ENCODE measurements around the gene SORCS3. TPM values are rescaled to one million over a fixed set of nuclear protein-coding genes. Genes with fewer than 3 reads are reported as not detected.

The SORCS3 gene
- total RNA-seq, 1 donor from 2014 or later, result not detected

DNA sequence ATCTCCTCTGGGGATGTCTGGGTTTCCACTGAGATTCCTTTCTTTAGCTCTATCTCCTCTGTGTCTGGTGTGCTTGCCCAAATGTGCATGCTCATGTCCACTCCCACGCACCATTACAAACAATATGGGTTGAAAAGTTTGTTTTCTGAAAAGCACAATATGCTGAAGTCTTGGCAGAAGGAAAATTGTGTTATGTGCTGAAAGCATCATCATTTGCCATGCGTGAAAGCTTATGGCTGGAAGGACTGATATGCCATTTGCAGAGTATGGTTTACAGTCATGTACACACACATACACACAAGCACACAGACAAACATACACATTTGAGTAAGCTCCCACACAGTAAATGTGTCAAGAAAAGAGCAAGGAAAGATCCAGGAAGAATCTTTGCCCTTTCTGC lies 231.6 kb downstream of the SORCS3 start:
- Mint-ChIP-seq H3K4me3 (no peak overlapping the region), H3K4me1 (ENCODE audit: low read depth) (no peaks in the 10 kb centered on the region), H3K27ac (no peak overlapping the region), H3K36me3 (ENCODE audit: low read depth) (no peaks in the 10 kb centered on the region), H3K9me3 (no peaks in the 10 kb centered on the region), H3K27me3 (ENCODE audit: insufficient read depth) (no peaks in the 10 kb centered on the region)
- no peak for DNase-seq (ENCODE audit: low spot score)
- intact Hi-C loops (cut with micrococcal nuclease), result no loop called here

DNA sequence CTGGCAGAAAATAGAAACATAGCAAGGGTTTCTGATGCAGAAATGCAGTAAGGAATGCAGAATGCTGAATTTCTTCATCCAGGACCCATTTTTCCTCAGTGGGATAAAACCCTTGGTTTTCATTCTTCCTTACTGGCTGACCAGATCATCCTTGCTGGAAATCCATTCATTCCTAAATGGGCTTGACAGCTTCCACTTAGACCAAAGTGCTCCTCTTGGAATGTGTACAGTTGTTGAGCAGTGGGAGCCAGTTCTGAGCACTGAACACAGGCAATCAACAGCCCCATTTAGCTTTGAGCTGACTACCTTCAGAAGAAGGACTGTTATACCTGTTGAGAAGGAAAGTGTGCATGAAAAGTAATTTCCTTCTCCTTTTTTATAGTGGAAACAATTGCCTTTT lies 232.1 kb downstream of the SORCS3 start:
- intact Hi-C loops (cut with micrococcal nuclease), result no loop called here
- no peak for DNase-seq (ENCODE audit: low spot score)
- no peak overlapping the region for H3K27ac Mint-ChIP-seq
- no peaks in the 10 kb centered on the region for H3K36me3 Mint-ChIP-seq (ENCODE audit: low read depth)
- H3K27me3 Mint-ChIP-seq (ENCODE audit: insufficient read depth), result no peaks in the 10 kb centered on the region
- H3K4me3 Mint-ChIP-seq, result no peak overlapping the region
- no peaks in the 10 kb centered on the region for H3K9me3 Mint-ChIP-seq
- no peaks in the 10 kb centered on the region for H3K4me1 Mint-ChIP-seq (ENCODE audit: low read depth)

DNA sequence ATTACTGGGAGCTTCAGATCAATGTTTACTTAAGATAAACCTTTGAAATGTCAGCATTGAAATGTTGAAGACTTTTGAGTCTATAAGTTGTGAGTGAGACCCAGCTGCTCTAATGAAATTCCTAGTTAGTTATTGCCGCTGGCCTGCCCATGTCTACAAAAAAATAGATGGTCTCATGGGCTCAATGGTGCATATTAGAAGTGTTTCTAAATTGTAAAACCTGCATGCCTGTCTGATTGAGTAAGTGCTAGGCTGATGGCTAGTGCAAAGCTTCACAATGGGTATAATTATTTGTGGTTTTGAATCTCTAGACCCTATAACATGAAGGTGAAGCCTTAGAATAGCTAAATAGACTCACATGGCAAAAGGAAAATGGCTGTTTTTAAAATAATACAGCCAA lies 234.5 kb downstream of the SORCS3 start:
- no peaks in the 10 kb centered on the region for H3K27me3 Mint-ChIP-seq (ENCODE audit: insufficient read depth)
- no peak for DNase-seq (ENCODE audit: low spot score)
- H3K4me3 Mint-ChIP-seq, result no peak overlapping the region
- H3K27ac Mint-ChIP-seq, result no peak overlapping the region
- no peaks in the 10 kb centered on the region for H3K36me3 Mint-ChIP-seq (ENCODE audit: low read depth)
- intact Hi-C loops (cut with micrococcal nuclease), result no loop called here
- H3K9me3 Mint-ChIP-seq, result no peaks in the 10 kb centered on the region
- no peaks in the 10 kb centered on the region for H3K4me1 Mint-ChIP-seq (ENCODE audit: low read depth)

DNA sequence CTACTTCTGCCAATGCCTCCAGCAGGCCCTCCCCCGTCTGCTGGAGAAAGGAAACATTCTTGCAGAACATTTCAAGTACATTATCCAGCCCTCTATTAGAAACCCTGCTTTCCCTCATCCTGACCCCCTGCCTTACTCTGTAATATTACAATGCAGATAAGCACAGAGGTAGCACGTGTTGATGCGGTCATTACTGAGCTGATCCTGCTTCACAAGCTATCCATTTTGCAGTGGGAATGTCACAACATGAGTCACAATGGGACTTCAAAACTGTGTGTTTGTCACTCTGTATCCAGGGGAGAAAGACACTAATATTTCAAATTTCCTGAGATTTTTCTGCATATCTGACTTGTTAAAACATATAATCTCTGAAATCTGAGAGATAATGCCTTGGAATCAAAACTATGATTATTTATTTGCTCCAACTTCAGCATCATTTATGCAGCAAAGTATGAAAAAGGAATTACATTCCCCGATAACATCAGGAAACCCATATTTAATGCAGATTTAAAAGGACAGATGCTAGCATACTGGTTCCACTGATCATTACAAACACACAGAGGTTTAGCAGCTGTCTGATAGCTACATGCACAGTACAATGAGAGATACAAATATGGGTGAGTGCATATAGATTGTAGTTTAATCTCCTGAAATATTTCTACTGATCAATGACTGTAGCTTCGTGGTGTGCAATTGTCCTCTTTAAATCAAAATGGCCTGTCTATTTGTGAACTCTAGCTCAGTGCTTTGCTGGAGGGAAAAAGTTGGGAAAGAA lies 239.7 kb downstream of the SORCS3 start:
- Mint-ChIP-seq H3K4me3 (no peak overlapping the region), H3K9me3 (no peaks in the 10 kb centered on the region), H3K4me1 (ENCODE audit: low read depth) (no peaks in the 10 kb centered on the region), H3K27ac (no peak overlapping the region), H3K36me3 (ENCODE audit: low read depth) (no peaks in the 10 kb centered on the region), H3K27me3 (ENCODE audit: insufficient read depth) (no peaks in the 10 kb centered on the region)
- DNase-seq (ENCODE audit: low spot score), result no peak
- intact Hi-C loops (cut with micrococcal nuclease), result no loop called here

DNA sequence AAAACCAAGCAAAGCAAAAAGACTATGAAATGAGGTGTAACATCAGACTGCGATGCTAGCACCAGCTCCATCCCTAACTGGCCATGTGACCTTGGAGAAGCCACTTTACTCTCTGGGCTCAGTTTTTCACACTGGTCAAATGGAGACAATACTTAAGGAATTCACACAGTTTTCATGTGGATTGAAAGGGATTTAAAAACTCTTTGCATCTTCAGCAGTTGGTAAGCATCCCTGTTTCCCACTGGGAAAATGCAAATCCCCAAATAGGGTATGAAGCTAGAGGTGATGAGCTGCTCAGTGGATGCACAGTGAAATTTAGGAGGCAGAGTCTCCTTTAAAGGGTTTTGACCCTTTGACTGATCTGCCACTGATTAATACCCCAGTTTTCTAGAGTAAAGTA lies 240.7 kb downstream of the SORCS3 start:
- H3K4me1 Mint-ChIP-seq (ENCODE audit: low read depth), result no peaks in the 10 kb centered on the region
- DNase-seq (ENCODE audit: low spot score), result no peak
- no peaks in the 10 kb centered on the region for H3K27me3 Mint-ChIP-seq (ENCODE audit: insufficient read depth)
- intact Hi-C loops (cut with micrococcal nuclease), result no loop called here
- H3K27ac Mint-ChIP-seq, result no peak overlapping the region
- no peaks in the 10 kb centered on the region for H3K9me3 Mint-ChIP-seq
- no peaks in the 10 kb centered on the region for H3K36me3 Mint-ChIP-seq (ENCODE audit: low read depth)
- H3K4me3 Mint-ChIP-seq, result no peak overlapping the region

DNA sequence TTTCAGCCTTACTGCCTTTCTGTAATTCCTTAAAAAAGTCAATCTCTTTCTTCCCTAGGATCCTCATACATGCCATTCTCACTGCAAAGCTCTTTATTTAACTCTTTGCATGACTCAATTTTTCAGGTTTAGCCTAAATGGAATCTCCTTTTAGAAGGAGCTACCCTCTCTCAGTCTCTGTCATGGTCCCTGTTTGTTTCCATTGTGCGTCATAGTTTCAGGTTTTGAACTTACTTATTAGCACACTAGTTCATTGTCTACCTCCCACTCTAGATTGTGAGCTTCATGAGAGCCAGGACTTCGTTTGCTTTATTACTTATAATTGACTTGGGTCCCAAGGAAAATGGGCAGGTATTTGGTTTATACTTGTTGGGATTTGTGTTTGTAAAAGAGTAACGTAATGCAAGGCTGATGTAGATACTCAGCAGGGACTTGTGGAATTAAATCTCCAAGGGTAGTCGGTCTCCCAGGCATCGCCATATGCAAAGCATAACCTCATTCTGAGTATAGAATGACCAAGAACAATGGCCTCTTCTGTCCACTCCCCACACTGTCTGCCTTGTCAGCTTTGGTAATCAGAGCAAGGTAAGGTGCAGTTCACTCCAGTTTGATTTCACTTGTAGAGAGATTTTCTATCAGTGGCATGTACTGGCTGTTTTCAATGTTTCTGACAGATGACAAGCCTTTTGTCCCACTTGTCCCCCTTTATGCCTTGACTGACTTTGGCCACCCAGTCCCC lies 252.0 kb downstream of the SORCS3 start:
- intact Hi-C loops (cut with micrococcal nuclease), result no loop called here
- H3K27me3 Mint-ChIP-seq (ENCODE audit: insufficient read depth), result no peaks in the 10 kb centered on the region
- no peak overlapping the region for H3K27ac Mint-ChIP-seq
- H3K4me3 Mint-ChIP-seq, result no peak overlapping the region
- no peak for DNase-seq (ENCODE audit: low spot score)
- H3K4me1 Mint-ChIP-seq (ENCODE audit: low read depth), result no peaks in the 10 kb centered on the region
- H3K36me3 Mint-ChIP-seq (ENCODE audit: low read depth), result no peaks in the 10 kb centered on the region
- peaks cover 17% of the 10 kb centered on the region for H3K9me3 Mint-ChIP-seq

DNA sequence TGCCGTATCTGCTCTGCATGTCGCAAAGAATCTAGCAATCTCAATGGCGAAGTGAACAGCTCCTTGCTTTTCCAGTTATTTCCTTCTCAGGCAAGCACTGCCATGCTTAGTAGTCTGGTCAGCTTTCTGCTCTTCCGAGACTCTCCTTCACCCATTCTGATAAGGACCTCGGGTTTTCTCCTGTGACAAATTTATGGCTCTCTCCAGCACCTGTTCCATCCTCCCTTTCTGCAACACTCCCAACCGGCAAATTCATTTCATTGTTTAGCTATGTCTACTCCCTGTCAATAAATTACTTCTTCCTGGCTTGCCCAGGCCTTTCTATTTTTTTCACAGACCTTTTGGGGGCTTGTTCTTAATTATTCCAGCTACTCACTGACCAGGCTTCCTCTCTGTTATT lies 252.6 kb downstream of the SORCS3 start:
- Mint-ChIP-seq H3K4me3 (no peak overlapping the region), H3K27me3 (ENCODE audit: insufficient read depth) (no peaks in the 10 kb centered on the region), H3K27ac (no peak overlapping the region), H3K4me1 (ENCODE audit: low read depth) (no peaks in the 10 kb centered on the region), H3K36me3 (ENCODE audit: low read depth) (no peaks in the 10 kb centered on the region), H3K9me3 (peaks cover 13% of the 10 kb centered on the region)
- DNase-seq (ENCODE audit: low spot score), result no peak
- intact Hi-C loops (cut with micrococcal nuclease), result no loop called here

DNA sequence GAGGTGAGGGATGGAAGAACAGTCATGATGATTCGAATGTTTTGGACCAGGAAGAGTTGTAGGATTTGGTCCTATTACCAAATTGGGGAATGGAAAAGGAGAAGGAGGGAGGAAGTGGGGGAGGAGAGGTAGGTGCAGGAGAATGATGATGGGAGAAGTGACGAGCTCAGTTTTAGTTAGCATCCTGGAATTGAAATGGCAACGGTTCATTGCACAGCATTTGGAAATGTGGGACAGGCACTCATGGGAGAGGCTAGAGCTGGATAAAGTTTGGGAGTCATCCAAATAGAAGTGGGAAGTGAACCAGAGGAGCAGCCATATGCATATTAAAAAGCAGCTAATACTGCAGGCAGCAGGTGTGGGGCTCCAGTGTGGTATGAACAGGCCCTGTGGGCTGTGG lies 253.6 kb downstream of the SORCS3 start:
- no peak for DNase-seq (ENCODE audit: low spot score)
- Mint-ChIP-seq H3K9me3 (peaks cover 7% of the 10 kb centered on the region), H3K4me1 (ENCODE audit: low read depth) (no peaks in the 10 kb centered on the region), H3K27ac (no peak overlapping the region), H3K36me3 (ENCODE audit: low read depth) (no peaks in the 10 kb centered on the region), H3K4me3 (no peak overlapping the region), H3K27me3 (ENCODE audit: insufficient read depth) (no peaks in the 10 kb centered on the region)
- intact Hi-C loops (cut with micrococcal nuclease), result no loop called here

DNA sequence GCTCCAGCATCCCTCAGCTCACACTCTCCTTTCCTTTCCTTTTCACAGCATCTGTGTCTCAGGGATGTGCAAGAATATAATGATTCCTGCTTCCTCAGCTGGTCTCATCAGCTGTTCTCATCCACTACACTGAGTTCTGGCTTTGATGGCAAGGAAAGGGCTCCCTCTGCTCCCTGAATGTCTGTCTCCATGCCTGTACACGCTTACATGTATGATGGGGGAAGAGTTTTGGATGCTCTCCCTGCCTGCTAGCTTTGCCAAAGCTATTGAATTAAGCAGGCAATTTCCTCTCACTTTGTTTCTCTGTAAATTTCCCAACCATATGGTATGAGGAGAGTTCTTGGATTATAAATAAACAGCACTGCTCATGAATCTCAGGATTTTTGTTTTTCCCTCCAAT lies 254.5 kb downstream of the SORCS3 start:
- Mint-ChIP-seq H3K9me3 (peaks cover under 1% of the 10 kb centered on the region), H3K36me3 (ENCODE audit: low read depth) (no peaks in the 10 kb centered on the region), H3K4me1 (ENCODE audit: low read depth) (no peaks in the 10 kb centered on the region), H3K27me3 (ENCODE audit: insufficient read depth) (no peaks in the 10 kb centered on the region), H3K27ac (no peak overlapping the region), H3K4me3 (no peak overlapping the region)
- intact Hi-C loops (cut with micrococcal nuclease), result no loop called here
- no peak for DNase-seq (ENCODE audit: low spot score)

DNA sequence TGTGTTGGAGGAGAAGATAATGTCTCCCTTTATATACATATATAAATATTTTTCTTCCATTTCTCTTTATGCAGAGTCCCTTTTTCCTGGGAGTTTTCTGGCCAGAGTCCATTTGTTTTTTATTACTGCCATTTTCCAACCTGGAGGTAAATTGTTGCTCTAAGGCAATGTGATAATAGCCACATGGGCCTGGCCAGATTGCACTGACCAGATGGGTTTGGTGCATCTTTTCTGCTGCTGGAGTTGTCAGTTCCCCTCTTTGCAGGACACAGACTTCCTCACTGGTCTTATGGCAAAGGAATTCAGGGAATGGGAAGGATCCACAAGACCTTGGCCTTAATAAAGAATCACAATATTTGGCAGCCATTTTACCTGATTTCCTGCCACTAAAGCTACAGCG lies 254.9 kb downstream of the SORCS3 start:
- intact Hi-C loops (cut with micrococcal nuclease), result no loop called here
- Mint-ChIP-seq H3K36me3 (ENCODE audit: low read depth) (no peaks in the 10 kb centered on the region), H3K4me1 (ENCODE audit: low read depth) (no peaks in the 10 kb centered on the region), H3K27ac (no peak overlapping the region), H3K4me3 (no peak overlapping the region), H3K9me3 (no peaks in the 10 kb centered on the region), H3K27me3 (ENCODE audit: insufficient read depth) (no peaks in the 10 kb centered on the region)
- DNase-seq (ENCODE audit: low spot score), result no peak

DNA sequence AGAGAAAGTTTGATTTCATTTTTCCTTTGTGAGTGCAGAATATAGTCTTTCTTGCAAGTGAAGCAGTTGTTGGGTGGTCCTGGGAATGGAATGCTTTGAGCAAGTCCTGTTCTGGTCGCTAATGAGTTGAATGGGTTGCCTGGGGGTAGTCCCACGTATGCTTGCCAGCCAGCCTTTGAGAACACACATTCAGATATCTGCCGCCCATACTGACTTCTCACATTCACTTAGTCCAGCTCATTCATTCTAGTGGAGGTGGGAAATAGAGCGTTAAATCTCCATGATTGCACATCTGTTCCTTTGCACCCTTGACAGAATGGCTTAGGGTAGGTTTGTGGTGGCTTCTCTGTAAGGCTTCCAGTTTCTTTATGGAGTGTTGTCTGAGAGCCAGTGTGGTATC lies 256.6 kb downstream of the SORCS3 start:
- Mint-ChIP-seq H3K4me1 (ENCODE audit: low read depth) (no peaks in the 10 kb centered on the region), H3K4me3 (no peak overlapping the region), H3K9me3 (no peaks in the 10 kb centered on the region), H3K27ac (no peak overlapping the region), H3K27me3 (ENCODE audit: insufficient read depth) (no peaks in the 10 kb centered on the region), H3K36me3 (ENCODE audit: low read depth) (no peaks in the 10 kb centered on the region)
- no peak for DNase-seq (ENCODE audit: low spot score)
- intact Hi-C loops (cut with micrococcal nuclease), result no loop called here

DNA sequence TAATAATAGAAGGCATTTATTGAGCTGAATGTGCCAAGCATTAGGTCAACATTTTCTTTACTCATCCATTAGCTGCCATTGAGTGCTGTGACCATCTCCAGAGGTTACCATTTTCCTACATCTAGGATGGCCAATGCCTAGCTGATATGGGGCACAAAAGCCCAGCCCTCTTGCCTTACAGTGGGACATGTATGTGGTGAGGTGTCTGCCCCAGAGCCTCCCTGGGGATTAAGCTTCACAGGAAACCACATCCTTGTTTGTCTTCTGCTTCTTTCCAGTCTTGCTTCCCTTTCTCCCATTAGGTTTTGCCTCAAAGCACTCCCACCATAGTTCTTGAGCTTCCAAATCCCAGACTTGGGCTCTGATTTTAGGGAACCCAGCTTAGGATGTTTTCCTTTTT lies 258.7 kb downstream of the SORCS3 start:
- no peaks in the 10 kb centered on the region for H3K4me1 Mint-ChIP-seq (ENCODE audit: low read depth)
- H3K4me3 Mint-ChIP-seq, result no peak overlapping the region
- no peaks in the 10 kb centered on the region for H3K36me3 Mint-ChIP-seq (ENCODE audit: low read depth)
- no peaks in the 10 kb centered on the region for H3K9me3 Mint-ChIP-seq
- H3K27ac Mint-ChIP-seq, result no peak overlapping the region
- no peaks in the 10 kb centered on the region for H3K27me3 Mint-ChIP-seq (ENCODE audit: insufficient read depth)
- intact Hi-C loops (cut with micrococcal nuclease), result no loop called here
- no peak for DNase-seq (ENCODE audit: low spot score)

DNA sequence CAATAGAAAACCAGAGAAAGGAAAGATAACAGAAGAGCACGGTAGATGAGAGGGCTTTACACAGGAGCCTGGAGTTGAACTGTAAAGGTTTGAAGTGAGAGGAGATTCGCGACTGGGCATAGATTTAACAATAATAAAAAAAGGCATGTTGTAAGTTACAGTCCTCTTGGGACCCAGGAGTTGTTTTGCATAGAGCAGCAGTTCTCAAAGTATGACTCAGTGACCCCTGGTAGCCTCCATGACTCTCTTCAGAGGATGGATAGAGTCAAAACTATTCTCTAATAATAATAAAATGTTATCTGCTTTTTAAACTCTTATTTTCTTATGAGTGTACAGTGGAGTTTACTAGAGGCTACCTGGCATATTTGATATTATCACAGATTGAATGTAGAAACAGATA lies 262.3 kb downstream of the SORCS3 start:
- intact Hi-C loops (cut with micrococcal nuclease), result no loop called here
- H3K4me1 Mint-ChIP-seq (ENCODE audit: low read depth), result no peaks in the 10 kb centered on the region
- H3K27ac Mint-ChIP-seq, result no peak overlapping the region
- no peak overlapping the region for H3K4me3 Mint-ChIP-seq
- no peaks in the 10 kb centered on the region for H3K9me3 Mint-ChIP-seq
- no peaks in the 10 kb centered on the region for H3K36me3 Mint-ChIP-seq (ENCODE audit: low read depth)
- no peaks in the 10 kb centered on the region for H3K27me3 Mint-ChIP-seq (ENCODE audit: insufficient read depth)
- no peak for DNase-seq (ENCODE audit: low spot score)
